Measurements from ENCODE around the gene NRP1. TPM values are rescaled to one million over a fixed set of nuclear protein-coding genes. Genes with fewer than 3 reads are reported as not detected.
A peak's percentile ranks its signal among the peaks of the same experiment; 100 is the strongest.

The NRP1 gene
- total RNA-seq, 1 donor from 2014 or later, result 208 TPM

DNA sequence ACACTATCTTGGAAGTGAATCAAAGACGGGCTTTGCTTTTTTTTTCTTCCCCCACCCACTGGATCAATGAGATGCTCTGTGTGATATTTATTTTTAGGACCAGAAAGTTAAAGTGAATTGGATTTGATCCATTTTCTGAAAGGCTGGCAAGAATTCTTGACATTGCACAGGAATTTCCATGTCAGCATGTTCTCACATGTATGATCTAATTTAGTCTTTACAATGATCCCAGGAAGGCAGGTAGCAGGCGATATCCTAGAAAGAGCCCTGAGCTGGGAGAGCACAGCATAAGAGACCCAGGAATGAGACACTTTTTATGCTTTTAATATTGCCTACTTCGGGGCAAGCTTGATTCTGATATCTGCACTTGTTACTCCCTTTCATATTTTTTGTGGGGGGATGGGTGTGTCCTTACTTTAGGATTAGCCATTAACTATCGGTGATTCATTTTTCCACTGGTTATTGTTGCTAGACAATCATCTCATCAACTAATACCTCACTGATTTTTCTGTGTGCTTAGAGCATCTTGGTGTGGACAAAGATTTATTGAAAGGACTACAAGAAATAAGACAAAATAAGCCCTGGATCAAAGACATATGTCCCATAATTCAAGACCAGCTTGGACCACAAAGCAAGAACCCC lies 58.1 kb downstream of the NRP1 start:
- Mint-ChIP-seq H3K36me3 (ENCODE audit: unreplicated experiment) (peaks cover 30% of the 10 kb centered on the region), H3K4me3 (ENCODE audit: unreplicated experiment) (no peak overlapping the region), H3K4me1 (ENCODE audit: unreplicated experiment) (peaks cover 85% of the 10 kb centered on the region), H3K27ac (ENCODE audit: unreplicated experiment) (peak overlapping the region; percentile 86), H3K9me3 (ENCODE audit: unreplicated experiment) (no peaks in the 10 kb centered on the region), H3K27me3 (ENCODE audit: unreplicated experiment) (no peaks in the 10 kb centered on the region)
- TF ChIP-seq CTCF (IDR thresholded peaks at IDR 0.05), result no peak
- no peak for DNase-seq (ENCODE audit: extremely low spot score, unreplicated experiment)

- peak overlapping the region; percentile 98 for H3K27ac Mint-ChIP-seq (ENCODE audit: unreplicated experiment)
- peak overlapping the region; percentile 53 for H3K4me3 Mint-ChIP-seq (ENCODE audit: unreplicated experiment)
- H3K36me3 Mint-ChIP-seq (ENCODE audit: unreplicated experiment), result peaks cover 31% of the 10 kb centered on the region
- no peak for DNase-seq (ENCODE audit: extremely low spot score, unreplicated experiment)
- TF ChIP-seq CTCF (IDR thresholded peaks at IDR 0.05), result no peak
- H3K4me1 Mint-ChIP-seq (ENCODE audit: unreplicated experiment), result peaks cover 80% of the 10 kb centered on the region
- no peaks in the 10 kb centered on the region for H3K9me3 Mint-ChIP-seq (ENCODE audit: unreplicated experiment)
- H3K27me3 Mint-ChIP-seq (ENCODE audit: unreplicated experiment), result no peaks in the 10 kb centered on the region
These were observed 60.2 kb downstream of the NRP1 start for GRCh38 chr10:33274096-33274785.

- Mint-ChIP-seq H3K27ac (ENCODE audit: unreplicated experiment) (peak overlapping the region; percentile 98), H3K36me3 (ENCODE audit: unreplicated experiment) (peaks cover 29% of the 10 kb centered on the region), H3K9me3 (ENCODE audit: unreplicated experiment) (no peaks in the 10 kb centered on the region), H3K4me3 (ENCODE audit: unreplicated experiment) (peak overlapping the region; percentile 53), H3K4me1 (ENCODE audit: unreplicated experiment) (peaks cover 72% of the 10 kb centered on the region), H3K27me3 (ENCODE audit: unreplicated experiment) (no peaks in the 10 kb centered on the region)
- DNase-seq (ENCODE audit: extremely low spot score, unreplicated experiment), result peak; percentile 96
- peak; percentile 41 for TF ChIP-seq CTCF (IDR thresholded peaks at IDR 0.05)
These were observed 61.0 kb downstream of the NRP1 start for GRCh38 chr10:33273295-33274002.

GRCh38 chr10:33272635-33273034 lies 61.8 kb downstream of the NRP1 start:
- peaks cover 30% of the 10 kb centered on the region for H3K36me3 Mint-ChIP-seq (ENCODE audit: unreplicated experiment)
- no peak for TF ChIP-seq CTCF (IDR thresholded peaks at IDR 0.05)
- H3K27ac Mint-ChIP-seq (ENCODE audit: unreplicated experiment), result peak overlapping the region; percentile 98
- no peak for DNase-seq (ENCODE audit: extremely low spot score, unreplicated experiment)
- peaks cover 66% of the 10 kb centered on the region for H3K4me1 Mint-ChIP-seq (ENCODE audit: unreplicated experiment)
- no peaks in the 10 kb centered on the region for H3K27me3 Mint-ChIP-seq (ENCODE audit: unreplicated experiment)
- peak overlapping the region; percentile 19 for H3K4me3 Mint-ChIP-seq (ENCODE audit: unreplicated experiment)
- H3K9me3 Mint-ChIP-seq (ENCODE audit: unreplicated experiment), result no peaks in the 10 kb centered on the region

Measured in osteocyte (in vitro differentiated cells).